Measurements from ENCODE around the gene ANKRD18B. TPM values are rescaled to one million over a fixed set of nuclear protein-coding genes. Genes with fewer than 3 reads are reported as not detected.
"Not testable (repeated sequence)": the region's sequence is repeated elsewhere in the genome, so short reads cannot be mapped to it uniquely, and the experiment has no call there.

Gene ANKRD18B
- total RNA-seq, 1 experiment from 2014 or later = 2.2 TPM

- no peaks in the 10 kb centered on the region for H3K4me1 ChIP-seq
- DNase-seq = no peak
- TF ChIP-seq CTCF (IDR thresholded peaks at IDR 0.05; ENCODE audit: insufficient read depth in 1 of 2, low read depth in 1 of 2, low read length in 1 of 2, severe bottlenecking in 1 of 2, unreplicated experiment in 1 of 2) = no peak
- CTCF ChIA-PET = no interaction called here
- H3K27me3 ChIP-seq (replicated peaks; ENCODE audit: control insufficient read depth, insufficient read depth, low read length) = no peaks in the 10 kb centered on the region
- intact Hi-C loops (cut with micrococcal nuclease; ENCODE audit: unreplicated experiment) = no loop called here
- no TSS peak for BruUV-seq (replicated peaks)
- peaks cover 4% of the 10 kb centered on the region for H3K4me1 Mint-ChIP-seq (ENCODE audit: low read depth, unreplicated experiment)
- H3K36me3 Mint-ChIP-seq (ENCODE audit: insufficient read depth, unreplicated experiment) = no peaks in the 10 kb centered on the region
- POLR2A ChIA-PET = no interaction called here
- no peaks in the 10 kb centered on the region for H3K36me3 ChIP-seq (ENCODE audit: control insufficient read depth, insufficient read depth, low read length)
- H3K9me3 Mint-ChIP-seq (ENCODE audit: unreplicated experiment) = no peaks in the 10 kb centered on the region
- H3K4me3 ChIP-seq (ENCODE audit: low read depth, low read length) = no peak overlapping the region
- H3K27ac Mint-ChIP-seq (ENCODE audit: unreplicated experiment) = no peak overlapping the region
- peaks cover 23% of the 10 kb centered on the region for H3K27me3 Mint-ChIP-seq (ENCODE audit: insufficient read depth, unreplicated experiment)
- H3K9me3 ChIP-seq = no peaks in the 10 kb centered on the region
- H3K4me3 Mint-ChIP-seq (ENCODE audit: unreplicated experiment) = no peak overlapping the region
These were observed 90.1 kb downstream of the ANKRD18B start for GRCh38 chr9:33614001-33614687.

GRCh38 chr9:33618370-33618769 is 94.3 kb downstream of the ANKRD18B start:
- H3K27ac Mint-ChIP-seq (ENCODE audit: unreplicated experiment); H3K36me3 Mint-ChIP-seq (ENCODE audit: insufficient read depth, unreplicated experiment); H3K4me1 Mint-ChIP-seq (ENCODE audit: low read depth, unreplicated experiment); H3K4me3 ChIP-seq (ENCODE audit: low read depth, low read length); H3K36me3 ChIP-seq (ENCODE audit: control insufficient read depth, insufficient read depth, low read length); CTCF ChIA-PET; H3K4me1 ChIP-seq; BruUV-seq (replicated peaks); H3K4me3 Mint-ChIP-seq (ENCODE audit: unreplicated experiment); POLR2A ChIA-PET; H3K9me3 Mint-ChIP-seq (ENCODE audit: unreplicated experiment); DNase-seq; H3K27me3 ChIP-seq (replicated peaks; ENCODE audit: control insufficient read depth, insufficient read depth, low read length); H3K9me3 ChIP-seq: not testable (repeated sequence)
- H3K27me3 Mint-ChIP-seq (ENCODE audit: insufficient read depth, unreplicated experiment) = peaks cover 12% of the 10 kb centered on the region
- intact Hi-C loops (cut with micrococcal nuclease; ENCODE audit: unreplicated experiment) = loop anchor here (5.0 kb wide), 1 partner anchor 216 kb away; the partner anchor contains the start of gene AQP7

- Mint-ChIP-seq H3K9me3 (ENCODE audit: unreplicated experiment) (no peaks in the 10 kb centered on the region), H3K27me3 (ENCODE audit: insufficient read depth, unreplicated experiment) (peaks cover 8% of the 10 kb centered on the region), H3K36me3 (ENCODE audit: insufficient read depth, unreplicated experiment) (no peaks in the 10 kb centered on the region), H3K4me1 (ENCODE audit: low read depth, unreplicated experiment) (peaks cover 15% of the 10 kb centered on the region), H3K27ac (ENCODE audit: unreplicated experiment) (no peak overlapping the region), H3K4me3 (ENCODE audit: unreplicated experiment) (no peak overlapping the region)
- TF ChIP-seq CTCF (IDR thresholded peaks at IDR 0.05; ENCODE audit: insufficient read depth in 1 of 2, low read depth in 1 of 2, low read length in 1 of 2, severe bottlenecking in 1 of 2, unreplicated experiment in 1 of 2) = no peak
- POLR2A ChIA-PET = no interaction called here
- no TSS peak for BruUV-seq (replicated peaks)
- DNase-seq = peak in 1 of 2 experiments; percentile 24
- intact Hi-C loops (cut with micrococcal nuclease; ENCODE audit: unreplicated experiment) = loop anchor here (5.0 kb wide), 2 partner anchors 157 to 218 kb away; partner anchors contain the start of gene AQP7
- no peaks in the 10 kb centered on the region; the same call in 1 of the 2 replicates for H3K27me3 ChIP-seq (replicated peaks; ENCODE audit: control insufficient read depth, insufficient read depth, low read length)
- no peaks in the 10 kb centered on the region for H3K4me1 ChIP-seq
- H3K36me3 ChIP-seq (ENCODE audit: control insufficient read depth, insufficient read depth, low read length) = no peaks in the 10 kb centered on the region
- H3K4me3 ChIP-seq (ENCODE audit: low read depth, low read length) = no peak overlapping the region
- CTCF ChIA-PET = interaction anchor here (1.0 kb wide), 1 partner anchor 99 kb away, joined by 3 read pairs; no protein-coding TSS in a partner anchor
- no peaks in the 10 kb centered on the region for H3K9me3 ChIP-seq
These were observed 95.8 kb downstream of the ANKRD18B start for GRCh38 chr9:33619666-33620404.
